Gastroesophageal sphincter (tissue), 4 donors: ENCODE data around the gene KASH5. TPM values are rescaled to one million over a fixed set of nuclear protein-coding genes. Genes with fewer than 3 reads are reported as not detected.

Source experiments
- ATAC-seq: fragments of 150-250 bp; one replicate; pipeline ENCODE4 v1.9.1; 2016; ENCODE audit warnings: mild to moderate bottlenecking, moderate library complexity
- H3K27ac ChIP-seq, 4 donors: fragments of 200-600 bp; sonication (generic) in 3 of 4; 1 replicate in 3 of 4; 2 replicates in 1 of 4; pipeline ENCODE4 v1.5.1; 2016 to 2019
- H3K27me3 ChIP-seq: fragments of 200-600 bp; sonication (generic); one replicate; pipeline ENCODE4 v1.5.1; 2019
- H3K36me3 ChIP-seq, 2 donors: fragments of 200-600 bp; sonication (generic); one replicate each; pipeline ENCODE4 v1.5.1; 2019; ENCODE audit warnings: control low read depth in 1 of 2
- H3K4me1 ChIP-seq, 3 donors: fragments of 200-600 bp; sonication (generic); 1 replicate in 2 of 3; 2 replicates in 1 of 3; pipeline ENCODE4 v1.5.1; 2016 to 2019; ENCODE audit warnings: control low read depth in 2 of 3
- H3K4me3 ChIP-seq, 2 donors: fragments of 200-600 bp; sonication (generic); one replicate each; pipeline ENCODE4 v1.5.1; 2019; ENCODE audit warnings: mild to moderate bottlenecking in 1 of 2, moderate library complexity in 1 of 2
- H3K9me3 ChIP-seq, 3 donors: fragments of 200-600 bp; sonication (generic); one replicate each; pipeline ENCODE4 v1.5.1; 2017 to 2019; ENCODE audit warnings: control low read depth in 2 of 3
- CTCF ChIP-seq, 4 experiments: fragments of 200-600 bp in 2 of 4; fragments of 450-650 bp in 2 of 4; sonication (generic) in 1 of 4; IDR thresholded peaks; one replicate each; pipeline ENCODE4 v1.5.1; 2017 to 2019; ENCODE audit warnings: antibody characterized with exemption in 4 of 4, mild to moderate bottlenecking in 2 of 4, moderate library complexity in 2 of 4
- EP300 ChIP-seq: sonication (generic); formaldehyde crosslinking; IDR thresholded peaks from one replicate; pipeline ENCODE4 v1.6.1; 2017; ENCODE audit warnings: antibody characterized with exemption, mild to moderate bottlenecking
- POLR2A ChIP-seq, 2 donors: fragments of 450-650 bp; IDR thresholded peaks; one replicate each; pipeline ENCODE4 v1.6.1; 2017; ENCODE audit warnings: antibody characterized with exemption in 2 of 2, mild to moderate bottlenecking in 2 of 2, moderate library complexity in 1 of 2
- POLR2AphosphoS5 ChIP-seq: sonication (generic); formaldehyde crosslinking; IDR thresholded peaks from one replicate; pipeline ENCODE4 v1.6.1; 2017; ENCODE audit warnings: antibody characterized with exemption
- WGBS, 2 donors: methylation state at CpG; one replicate each; pipeline ENCODE4 v1.1.5; 2018; ENCODE audit warnings: low coverage in 1 of 2; 5-methylcytosine and 5-hydroxymethylcytosine counted together
- total RNA-seq, 4 donors: library from RNA; depleted of rRNA; stranded (reverse); fragments of >200 nt; gene quantifications; one replicate each; pipeline ENCODE4 v1.1.0, GENCODE V29; 2016

Gene KASH5
- total RNA-seq, 4 donors from 2014 or later = not detected

GRCh38 chr19:49363268-49364082 is 24.6 kb upstream of the KASH5 start, which contains the start of gene DKKL1:
TSS of gene DKKL1 (plus strand) at chr19:49363877. CDS start at chr19:49363999, 122 bp downstream.
- H3K27me3 ChIP-seq = no peaks in the 10 kb centered on the region
- peak; percentile 91 for ATAC-seq
- H3K9me3 ChIP-seq = peaks cover 0 to 6% (median 0%) of the 10 kb centered on the region in 3 donors
- TF ChIP-seq POLR2A (IDR thresholded peaks at IDR 0.05) (peak; percentile 27 to 44), EP300 (no peak), CTCF (IDR thresholded peaks at IDR 0.05) (peak in 3 of 4 experiments; percentile 30 to 48 (median 42)), POLR2AphosphoS5 (peak; percentile 76)
- H3K4me3 ChIP-seq = peak within 1 kb of the TSS; percentile 57 to 79
- H3K4me1 ChIP-seq = peaks cover 0 to 46% (median 11%) of the 10 kb centered on the region in 3 donors
- peak within 1 kb of the TSS; percentile 83 to 99 (median 94) for H3K27ac ChIP-seq
- 1 to 2% methylated on average over 13 to 21 of the region's 46 CpGs for WGBS, 2 donors
- H3K36me3 ChIP-seq = peaks cover 0 to 17% of the 10 kb centered on the region in 2 donors

- TF ChIP-seq EP300 (no peak), POLR2AphosphoS5 (no peak), POLR2A (IDR thresholded peaks at IDR 0.05) (no peak), CTCF (IDR thresholded peaks at IDR 0.05) (no peak)
- Histone ChIP-seq H3K27me3 (no peaks in the 10 kb centered on the region), H3K27ac (peak overlapping the region in 3 of 4 donors; percentile 93 to 99 (median 95)), H3K4me3 (peak overlapping the region in 1 of 2 donors; percentile 79), H3K4me1 (peaks cover 0 to 45% (median 11%) of the 10 kb centered on the region in 3 donors), H3K9me3 (peaks cover 0 to 12% (median 0%) of the 10 kb centered on the region in 3 donors), H3K36me3 (peaks cover 0 to 9% of the 10 kb centered on the region in 2 donors)
- WGBS, 2 donors = 61 to 78% methylated on average over 14 to 15 of the region's 27 CpGs
- ATAC-seq = no peak
Measured at GRCh38 chr19:49364083-49364737, 23.8 kb upstream of the KASH5 start.

GRCh38 chr19:49366110-49366509 is 21.9 kb upstream of the KASH5 start:
- H3K36me3 ChIP-seq = no peaks in the 10 kb centered on the region
- no peaks in the 10 kb centered on the region for H3K27me3 ChIP-seq
- H3K9me3 ChIP-seq = peaks cover 0 to 22% (median 0%) of the 10 kb centered on the region in 3 donors
- peaks cover 0 to 26% (median 7%) of the 10 kb centered on the region in 3 donors for H3K4me1 ChIP-seq
- ATAC-seq = no peak
- no peak overlapping the region for H3K4me3 ChIP-seq
- TF ChIP-seq CTCF (IDR thresholded peaks at IDR 0.05) = no peak
- TF ChIP-seq POLR2A (IDR thresholded peaks at IDR 0.05) = no peak
- TF ChIP-seq POLR2AphosphoS5 = no peak
- no peak for TF ChIP-seq EP300
- no peak overlapping the region for H3K27ac ChIP-seq

- H3K4me1 ChIP-seq = peaks cover 0 to 6% (median 0%) of the 10 kb centered on the region in 3 donors
- no peaks in the 10 kb centered on the region for H3K27me3 ChIP-seq
- WGBS, 2 donors = 88 to 92% methylated on average over 5 of the region's 5 CpGs
- no peak overlapping the region for H3K27ac ChIP-seq
- H3K36me3 ChIP-seq = no peaks in the 10 kb centered on the region
- H3K9me3 ChIP-seq = peaks cover 0 to 22% (median 0%) of the 10 kb centered on the region in 3 donors
- ATAC-seq = no peak
- H3K4me3 ChIP-seq = no peak overlapping the region
- no peak for TF ChIP-seq POLR2AphosphoS5
- TF ChIP-seq POLR2A (IDR thresholded peaks at IDR 0.05) = no peak
- no peak for TF ChIP-seq EP300
- TF ChIP-seq CTCF (IDR thresholded peaks at IDR 0.05) = no peak
Measured at GRCh38 chr19:49368711-49369358, 19.2 kb upstream of the KASH5 start.
